ENCODE results near the gene PLAAT2. TPM values are rescaled to one million over a fixed set of nuclear protein-coding genes. Genes with fewer than 3 reads are reported as not detected.
"Not testable (repeated sequence)": the region's sequence is repeated elsewhere in the genome, so short reads cannot be mapped to it uniquely, and the experiment has no call there.

The PLAAT2 gene
- total and polyA plus RNA-seq, 10 donors, result 0.16 to 1.3 (median 0.18) TPM; not detected in 7

DNA sequence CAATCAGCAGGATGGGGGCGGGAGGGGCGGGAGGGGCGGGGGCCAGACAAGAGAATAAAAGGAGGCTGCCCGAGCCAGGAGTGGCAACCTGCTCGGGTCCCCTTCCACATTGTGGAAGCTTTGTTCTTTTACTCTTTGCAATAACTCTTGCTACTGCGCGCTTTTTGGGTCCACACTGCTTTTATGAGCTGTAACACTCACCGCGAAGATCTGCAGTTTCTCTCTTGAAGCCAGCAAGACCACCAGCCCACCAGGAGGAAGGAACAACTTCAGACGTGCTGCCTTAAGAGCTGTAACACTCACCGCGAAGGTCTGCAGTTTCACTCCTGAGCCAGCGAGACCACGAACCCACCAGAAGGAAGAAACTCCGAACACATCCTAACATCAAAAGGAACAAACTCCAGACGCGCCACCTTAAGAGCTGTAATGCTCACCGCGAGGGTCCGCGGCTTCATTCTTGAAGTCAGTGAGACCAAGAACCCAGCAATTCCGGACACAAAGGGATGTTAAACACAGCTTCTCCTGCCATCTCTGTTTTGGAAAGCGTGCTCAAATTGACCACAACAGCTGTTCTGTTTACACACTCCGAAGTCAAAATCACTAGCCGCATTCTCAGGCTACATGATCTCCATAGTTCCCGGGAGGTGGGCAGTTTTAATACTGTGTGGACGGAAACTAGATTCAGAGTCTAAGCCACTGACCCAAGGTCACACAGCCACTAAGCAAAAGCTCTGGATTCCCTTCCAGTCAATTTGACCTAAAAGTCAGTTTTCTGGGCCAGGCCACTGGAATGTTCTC, 11.9 kb downstream of the PLAAT2 start:
- Histone ChIP-seq H3K4me3 (peak overlapping the region in 2 of 8 donors; percentile 0 to 58), H3K4me1 (peaks cover 4 to 42% (median 24%) of the 10 kb centered on the region in 6 donors), H3K27me3 (replicated peaks in 1 of 7) (no peaks in the 10 kb centered on the region), H3K36me3 (peaks cover 0 to 17% (median 8%) of the 10 kb centered on the region in 6 donors), H3K27ac (peak overlapping the region in 6 of 8 donors; percentile 3 to 82 (median 64)), H3K9me3 (no peaks in the 10 kb centered on the region)
- TF ChIP-seq, protein P1, sequence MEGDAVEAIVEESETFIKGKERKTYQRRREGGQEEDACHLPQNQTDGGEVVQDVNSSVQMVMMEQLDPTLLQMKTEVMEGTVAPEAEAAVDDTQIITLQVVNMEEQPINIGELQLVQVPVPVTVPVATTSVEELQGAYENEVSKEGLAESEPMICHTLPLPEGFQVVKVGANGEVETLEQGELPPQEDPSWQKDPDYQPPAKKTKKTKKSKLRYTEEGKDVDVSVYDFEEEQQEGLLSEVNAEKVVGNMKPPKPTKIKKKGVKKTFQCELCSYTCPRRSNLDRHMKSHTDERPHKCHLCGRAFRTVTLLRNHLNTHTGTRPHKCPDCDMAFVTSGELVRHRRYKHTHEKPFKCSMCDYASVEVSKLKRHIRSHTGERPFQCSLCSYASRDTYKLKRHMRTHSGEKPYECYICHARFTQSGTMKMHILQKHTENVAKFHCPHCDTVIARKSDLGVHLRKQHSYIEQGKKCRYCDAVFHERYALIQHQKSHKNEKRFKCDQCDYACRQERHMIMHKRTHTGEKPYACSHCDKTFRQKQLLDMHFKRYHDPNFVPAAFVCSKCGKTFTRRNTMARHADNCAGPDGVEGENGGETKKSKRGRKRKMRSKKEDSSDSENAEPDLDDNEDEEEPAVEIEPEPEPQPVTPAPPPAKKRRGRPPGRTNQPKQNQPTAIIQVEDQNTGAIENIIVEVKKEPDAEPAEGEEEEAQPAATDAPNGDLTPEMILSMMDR (IDR thresholded peaks at IDR 0.05 in 8 of 11, conservative IDR thresholded peaks at IDR 0.05 in 3 of 11), result no peak
- TF ChIP-seq POLR2A (IDR thresholded peaks at IDR 0.05), result no peak
- no peak for TF ChIP-seq POLR2AphosphoS5 (IDR thresholded peaks at IDR 0.05)
- intact Hi-C loops (cut with DNase I; ENCODE audit: low total_unique reads), result no loop called here
- 51 to 76% (median 52%) methylated on average over 26 to 27 of the region's 27 CpGs for WGBS, 5 donors
- DNase-seq, result no peak

DNA sequence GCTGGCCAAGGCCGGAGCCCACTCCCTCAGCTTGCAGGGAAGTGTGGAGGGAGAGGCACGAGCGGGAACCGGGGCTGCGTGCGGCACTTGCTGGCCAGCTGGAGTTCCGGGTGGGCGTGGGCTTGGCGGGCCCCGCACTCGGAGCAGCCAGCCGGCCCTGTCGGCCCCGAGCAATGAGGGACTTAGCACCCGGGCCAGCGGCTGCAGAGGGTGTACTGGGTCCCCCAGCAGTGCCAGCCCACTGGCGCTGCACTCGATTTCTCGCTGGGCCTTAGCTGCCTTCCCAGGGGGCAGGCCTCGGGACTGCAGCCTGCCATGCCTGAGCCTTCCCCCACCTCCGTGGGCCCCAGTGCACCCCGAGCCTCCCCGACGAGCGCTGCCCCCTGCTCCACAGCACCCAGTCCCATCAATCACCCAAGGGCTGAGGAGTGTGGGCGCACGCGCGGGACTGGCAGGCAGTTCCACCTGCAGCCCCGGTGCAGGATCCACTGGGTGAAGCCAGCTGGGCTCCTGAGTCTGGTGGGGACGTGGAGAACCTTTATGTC, 13.0 kb downstream of the PLAAT2 start:
- Histone ChIP-seq H3K36me3 (peaks cover 0 to 27% (median 14%) of the 10 kb centered on the region in 6 donors), H3K4me1 (peaks cover 4 to 42% (median 24%) of the 10 kb centered on the region in 6 donors)
- H3K27me3 ChIP-seq (replicated peaks in 1 of 7); H3K4me3 ChIP-seq; DNase-seq; intact Hi-C loops (cut with DNase I; ENCODE audit: low total_unique reads); H3K9me3 ChIP-seq; H3K27ac ChIP-seq: not testable (repeated sequence)
- WGBS, 5 donors, result 90 to 100% (median 98%) methylated on average over 8 to 31 of the region's 31 CpGs
- TF ChIP-seq POLR2AphosphoS5 (IDR thresholded peaks at IDR 0.05), result peak in 1 of 3 donors; percentile 20

DNA sequence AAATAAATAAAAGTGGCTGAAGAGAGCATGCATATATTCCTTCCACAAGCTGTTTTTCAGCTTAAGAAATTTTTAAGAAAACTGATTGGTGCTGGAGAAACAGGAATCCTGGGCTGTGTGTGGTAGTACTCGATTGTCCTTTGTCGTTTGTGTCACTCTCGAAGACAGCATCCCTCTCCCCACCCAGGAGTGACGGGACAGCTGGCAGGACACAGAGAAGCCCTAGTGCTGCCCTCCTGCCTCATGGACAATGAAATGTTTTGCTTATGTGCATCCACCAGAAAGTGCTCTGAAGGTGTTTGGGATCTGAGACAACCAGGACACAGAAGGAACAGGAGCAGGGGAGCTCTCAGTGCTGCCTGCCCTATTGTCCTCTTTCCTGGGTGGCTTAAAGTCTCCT, 13.8 kb downstream of the PLAAT2 start:
- no peak for DNase-seq
- Histone ChIP-seq H3K4me1 (peaks cover 4 to 36% (median 22%) of the 10 kb centered on the region in 6 donors), H3K27me3 (replicated peaks in 1 of 7) (no peaks in the 10 kb centered on the region), H3K9me3 (no peaks in the 10 kb centered on the region), H3K36me3 (peaks cover 0 to 35% (median 22%) of the 10 kb centered on the region in 6 donors), H3K4me3 (no peak overlapping the region), H3K27ac (no peak overlapping the region)
- WGBS, 5 donors, result 84 to 93% (median 90%) methylated on average over 4 of the region's 4 CpGs
- intact Hi-C loops (cut with DNase I; ENCODE audit: low total_unique reads), result no loop called here
- TF ChIP-seq POLR2A (IDR thresholded peaks at IDR 0.05), result no peak
- TF ChIP-seq, protein P1 (IDR thresholded peaks at IDR 0.05 in 8 of 11, conservative IDR thresholded peaks at IDR 0.05 in 3 of 11), result no peak
- no peak for TF ChIP-seq POLR2AphosphoS5 (IDR thresholded peaks at IDR 0.05)

DNA sequence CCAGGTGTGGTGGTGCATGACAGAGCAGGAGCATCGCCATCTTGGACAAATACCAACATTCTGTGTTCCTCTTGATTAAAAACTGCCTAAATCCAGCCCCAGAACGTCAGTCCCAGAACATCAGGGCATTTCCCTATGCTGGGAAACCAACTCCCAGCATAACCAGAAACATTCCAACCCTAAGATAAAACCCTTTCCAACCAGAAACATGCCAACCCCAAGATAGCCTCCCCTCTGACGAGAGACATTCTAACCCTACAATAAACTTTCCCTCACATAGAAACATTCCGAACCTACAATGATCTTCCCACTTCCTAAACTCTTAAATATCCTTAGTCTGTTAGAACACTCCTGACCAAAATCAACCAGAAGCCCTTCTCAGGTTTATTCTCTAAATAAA, 15.0 kb downstream of the PLAAT2 start:
- H3K27ac ChIP-seq, result no peak overlapping the region
- 83 to 93% (median 86%) methylated on average over 4 of the region's 4 CpGs for WGBS, 5 donors
- peaks cover 0 to 36% (median 20%) of the 10 kb centered on the region in 6 donors for H3K4me1 ChIP-seq
- intact Hi-C loops (cut with DNase I; ENCODE audit: low total_unique reads), result no loop called here
- H3K36me3 ChIP-seq, result peaks cover 0 to 48% (median 23%) of the 10 kb centered on the region in 6 donors
- no peak for DNase-seq
- H3K27me3 ChIP-seq (replicated peaks in 1 of 7), result no peaks in the 10 kb centered on the region
- no peak for TF ChIP-seq POLR2A (IDR thresholded peaks at IDR 0.05)
- no peak for TF ChIP-seq POLR2AphosphoS5 (IDR thresholded peaks at IDR 0.05)
- TF ChIP-seq, protein P1 (IDR thresholded peaks at IDR 0.05 in 8 of 11, conservative IDR thresholded peaks at IDR 0.05 in 3 of 11), result no peak
- no peak overlapping the region for H3K4me3 ChIP-seq
- no peaks in the 10 kb centered on the region for H3K9me3 ChIP-seq

All from spleen (tissue), 11 donors.